Neural cell (in vitro differentiated cells): ENCODE measurements around the gene MUS81. TPM values are rescaled to one million over a fixed set of nuclear protein-coding genes. Genes with fewer than 3 reads are reported as not detected.

Experiments used
- H2AFZ ChIP-seq: fragments of 200-600, 300-800 bp; sonication (generic), shearing (Covaris generic); 2 replicates; pipeline ENCODE4 v1.6.0; 2014; ENCODE audit warnings: low read depth, mild to moderate bottlenecking, antibody characterized with exemption, low read length, moderate library complexity
- H3F3A ChIP-seq: fragments of 200-600 bp; shearing (Covaris generic); 2 replicates; pipeline ENCODE4 v1.6.1; 2016; ENCODE audit warnings: mild to moderate bottlenecking, moderate library complexity, mixed read lengths, antibody characterized with exemption, low read length; ENCODE audit not compliant: insufficient read depth, poor library complexity, severe bottlenecking
- H3K27ac ChIP-seq: fragments of 200-600, 300-800 bp; sonication (generic), shearing (Covaris generic); 2 replicates; pipeline ENCODE4 v1.5.1; 2014; ENCODE audit warnings: mild to moderate bottlenecking, low read length, moderate library complexity
- H3K27me3 ChIP-seq: fragments of 300-800, 200-600 bp; sonication (generic), shearing (Covaris generic); 2 replicates; pipeline ENCODE4 v1.6.0; 2014; ENCODE audit warnings: mild to moderate bottlenecking, low read depth, low read length, moderate library complexity; ENCODE audit not compliant: insufficient read depth
- H3K36me3 ChIP-seq: fragments of 300-800, 200-600 bp; sonication (generic), shearing (Covaris generic); 2 replicates; pipeline ENCODE4 v1.5.1; 2014; ENCODE audit warnings: mild to moderate bottlenecking, antibody characterized with exemption, low read length, moderate library complexity; ENCODE audit not compliant: insufficient read depth
- H3K4me2 ChIP-seq: fragments of 300-800, 200-600 bp; sonication (generic), shearing (Covaris generic); 2 replicates; pipeline ENCODE4 v1.6.0; 2014; ENCODE audit warnings: mild to moderate bottlenecking, low read length
- H3K4me3 ChIP-seq: fragments of 300-800, 200-600 bp; sonication (generic), shearing (Covaris generic); 2 replicates; pipeline ENCODE4 v1.5.1; 2014; ENCODE audit warnings: mild to moderate bottlenecking, low read length, moderate library complexity
- H3K79me2 ChIP-seq: fragments of 200-600 bp; shearing (Covaris generic); replicated peaks from 2 replicates; pipeline ENCODE4 v1.6.0; 2014; ENCODE audit warnings: mild to moderate bottlenecking, low read length, moderate library complexity; ENCODE audit not compliant: insufficient read depth
- H3K9ac ChIP-seq: fragments of 300-800, 200-600 bp; sonication (generic), shearing (Covaris generic); 2 replicates; pipeline ENCODE4 v1.6.1; 2016; ENCODE audit warnings: mild to moderate bottlenecking, low read length, mixed read lengths
- H3K9me2 ChIP-seq: fragments of 200-600 bp; shearing (Covaris generic); 2 replicates; pipeline ENCODE4 v1.6.1; 2016; ENCODE audit warnings: mild to moderate bottlenecking, low read length, mixed read lengths; ENCODE audit not compliant: insufficient read depth
- H3K9me3 ChIP-seq: fragments of 200-600, 300-800 bp; sonication (generic), shearing (Covaris generic); 2 replicates; pipeline ENCODE4 v1.6.1; 2016; ENCODE audit warnings: mild to moderate bottlenecking, mixed run types, low read length, moderate library complexity, mixed read lengths
- H4K20me1 ChIP-seq: fragments of 200-600 bp; shearing (Covaris generic); 2 replicates; pipeline ENCODE4 v1.6.1; 2016; ENCODE audit warnings: mild to moderate bottlenecking, mixed run types; ENCODE audit not compliant: insufficient read depth
- EP300 ChIP-seq: fragments of 450-650 bp; conservative IDR thresholded peaks from 2 replicates; pipeline ENCODE4 v1.6.1; 2014; ENCODE audit warnings: antibody characterized with exemption, mild to moderate bottlenecking, moderate library complexity; ENCODE audit not compliant: poor library complexity, severe bottlenecking
- EZH2 ChIP-seq: fragments of 200-600, 300-800 bp; shearing (Covaris generic), sonication (generic); IDR thresholded peaks from 2 replicates; pipeline ENCODE4 v1.6.1; 2014; ENCODE audit warnings: antibody characterized with exemption, low read length, borderline replicate concordance, mild to moderate bottlenecking; ENCODE audit not compliant: insufficient read depth, poor library complexity, severe bottlenecking
- MXI1 ChIP-seq: fragments of 450-650 bp; conservative IDR thresholded peaks from 2 replicates; pipeline ENCODE4 v1.6.1; 2014; ENCODE audit warnings: antibody characterized with exemption, mild to moderate bottlenecking; ENCODE audit not compliant: poor library complexity, severe bottlenecking
- RAD21 ChIP-seq: fragments of 450-650 bp; conservative IDR thresholded peaks from 2 replicates; pipeline ENCODE4 v1.6.1; 2014; ENCODE audit warnings: antibody characterized with exemption, mild to moderate bottlenecking, moderate library complexity
- TAF1 ChIP-seq: IDR thresholded peaks from 2 replicates; pipeline ENCODE4 v1.6.1; 2012; ENCODE audit warnings: low read depth
- polyA plus RNA-seq: library from polyadenylated mRNA; depleted of rRNA; stranded (reverse); fragments of >200 nt; gene quantifications from 2 replicates; pipeline ENCODE4 v1.2.3, GENCODE V29; 2014
- TF ChIP-seq, protein P1 (sequence below): fragments of 450-650 bp; IDR thresholded peaks from 2 replicates; pipeline ENCODE4 v1.5.1; 2014; ENCODE audit warnings: antibody characterized with exemption, mild to moderate bottlenecking, moderate library complexity; ENCODE audit not compliant: poor library complexity, severe bottlenecking

Gene MUS81
- polyA plus RNA-seq, 1 donor from 2014 or later = 183 TPM

GRCh38 chr11:65885808-65886536, 25.7 kb downstream of the MUS81 start:
- H3K4me3 ChIP-seq = peak overlapping the region; percentile 96
- H3F3A ChIP-seq = peaks cover 4% of the 10 kb centered on the region
- H2AFZ ChIP-seq = no peak overlapping the region
- H3K36me3 ChIP-seq = no peaks in the 10 kb centered on the region
- no peak overlapping the region for H3K4me2 ChIP-seq
- TF ChIP-seq EP300 = no peak
- peak overlapping the region; percentile 26 for H3K9ac ChIP-seq
- no peaks in the 10 kb centered on the region for H3K27me3 ChIP-seq
- H3K79me2 ChIP-seq = peaks cover 17% of the 10 kb centered on the region
- H3K27ac ChIP-seq = no peak overlapping the region
- no peaks in the 10 kb centered on the region for H3K9me3 ChIP-seq
- no peaks in the 10 kb centered on the region for H4K20me1 ChIP-seq
- H3K9me2 ChIP-seq = no peaks in the 10 kb centered on the region

GRCh38 chr11:65886826-65887722, 26.8 kb downstream of the MUS81 start:
- Histone ChIP-seq H3K9me2 (no peaks in the 10 kb centered on the region), H3K9ac (peak overlapping the region; percentile 97), H3K27ac (peak overlapping the region; percentile 92), H3K4me2 (peak overlapping the region; percentile 94), H2AFZ (no peak overlapping the region), H3K27me3 (no peaks in the 10 kb centered on the region), H4K20me1 (no peaks in the 10 kb centered on the region), H3K9me3 (no peaks in the 10 kb centered on the region), H3K79me2 (peaks cover 17% of the 10 kb centered on the region), H3K4me3 (peak overlapping the region; percentile 96), H3K36me3 (no peaks in the 10 kb centered on the region), H3F3A (peaks cover 4% of the 10 kb centered on the region)
- TF ChIP-seq, protein P1, sequence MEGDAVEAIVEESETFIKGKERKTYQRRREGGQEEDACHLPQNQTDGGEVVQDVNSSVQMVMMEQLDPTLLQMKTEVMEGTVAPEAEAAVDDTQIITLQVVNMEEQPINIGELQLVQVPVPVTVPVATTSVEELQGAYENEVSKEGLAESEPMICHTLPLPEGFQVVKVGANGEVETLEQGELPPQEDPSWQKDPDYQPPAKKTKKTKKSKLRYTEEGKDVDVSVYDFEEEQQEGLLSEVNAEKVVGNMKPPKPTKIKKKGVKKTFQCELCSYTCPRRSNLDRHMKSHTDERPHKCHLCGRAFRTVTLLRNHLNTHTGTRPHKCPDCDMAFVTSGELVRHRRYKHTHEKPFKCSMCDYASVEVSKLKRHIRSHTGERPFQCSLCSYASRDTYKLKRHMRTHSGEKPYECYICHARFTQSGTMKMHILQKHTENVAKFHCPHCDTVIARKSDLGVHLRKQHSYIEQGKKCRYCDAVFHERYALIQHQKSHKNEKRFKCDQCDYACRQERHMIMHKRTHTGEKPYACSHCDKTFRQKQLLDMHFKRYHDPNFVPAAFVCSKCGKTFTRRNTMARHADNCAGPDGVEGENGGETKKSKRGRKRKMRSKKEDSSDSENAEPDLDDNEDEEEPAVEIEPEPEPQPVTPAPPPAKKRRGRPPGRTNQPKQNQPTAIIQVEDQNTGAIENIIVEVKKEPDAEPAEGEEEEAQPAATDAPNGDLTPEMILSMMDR = no peak
- TF ChIP-seq MXI1 (no peak), RAD21 (no peak), TAF1 (no peak), EP300 (no peak)

DNA sequence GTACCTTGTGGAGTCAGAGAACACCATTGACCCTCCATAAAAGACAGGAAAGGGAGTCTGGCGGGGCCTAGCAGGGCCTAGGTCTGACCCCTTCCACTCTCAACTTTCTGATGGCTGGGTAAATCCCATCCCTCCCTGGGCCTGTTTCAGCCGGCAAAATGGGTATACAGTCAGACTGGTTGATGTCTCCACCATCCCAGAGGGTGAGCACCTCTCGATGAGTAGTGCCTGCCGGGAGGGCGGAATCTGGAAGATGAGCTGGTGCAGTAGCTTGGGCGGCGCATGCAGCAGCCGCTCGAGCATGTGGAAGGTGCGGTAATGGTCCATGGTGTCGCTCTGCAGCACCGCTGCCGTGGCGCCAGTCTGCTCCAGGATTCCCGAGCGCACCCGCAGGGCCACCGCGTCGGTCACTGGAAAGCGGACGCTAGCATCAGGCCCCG, 27.5 kb downstream of the MUS81 start:
- Histone ChIP-seq H3K9me2 (no peaks in the 10 kb centered on the region), H3K9ac (peak overlapping the region; percentile 97), H3K4me2 (peak overlapping the region; percentile 94), H3K4me3 (peak overlapping the region; percentile 96), H3F3A (peaks cover 4% of the 10 kb centered on the region), H3K9me3 (no peaks in the 10 kb centered on the region), H4K20me1 (no peaks in the 10 kb centered on the region), H3K27me3 (no peaks in the 10 kb centered on the region), H2AFZ (peak overlapping the region; percentile 92), H3K79me2 (peaks cover 17% of the 10 kb centered on the region), H3K27ac (peak overlapping the region; percentile 92), H3K36me3 (no peaks in the 10 kb centered on the region)
- TF ChIP-seq MXI1 (peak; percentile 93), TAF1 (no peak), EZH2 (no peak)
